Measurements from ENCODE around the gene SEMA5A. TPM values are rescaled to one million over a fixed set of nuclear protein-coding genes. Genes with fewer than 3 reads are reported as not detected.
A peak's percentile ranks its signal among the peaks of the same experiment; 100 is the strongest.

SEMA5A gene
- polyA plus RNA-seq, 1 donor from 2014 or later, result not detected

- Mint-ChIP-seq H3K27me3 (no peaks in the 10 kb centered on the region), H3K36me3 (no peaks in the 10 kb centered on the region), H3K4me3 (no peak overlapping the region), H3K4me1 (no peaks in the 10 kb centered on the region), H3K9me3 (peaks cover 3 to 8% (median 4%) of the 10 kb centered on the region in 3 donors), H3K27ac (no peak overlapping the region)
These were observed 89.3 kb downstream of the SEMA5A start for GRCh38 chr5:9456435-9457042.

GRCh38 chr5:9455826-9456434, 89.9 kb downstream of the SEMA5A start:
- Mint-ChIP-seq H3K9me3 (peaks cover 3 to 8% (median 4%) of the 10 kb centered on the region in 3 donors), H3K27me3 (no peaks in the 10 kb centered on the region), H3K27ac (no peak overlapping the region), H3K4me3 (no peak overlapping the region), H3K36me3 (no peaks in the 10 kb centered on the region), H3K4me1 (no peaks in the 10 kb centered on the region)

GRCh38 chr5:9454491-9454890, 91.4 kb downstream of the SEMA5A start:
- Mint-ChIP-seq H3K4me3 (no peak overlapping the region), H3K9me3 (peaks cover 4 to 8% (median 5%) of the 10 kb centered on the region in 3 donors), H3K4me1 (no peaks in the 10 kb centered on the region), H3K27me3 (no peaks in the 10 kb centered on the region), H3K36me3 (no peaks in the 10 kb centered on the region), H3K27ac (no peak overlapping the region)

- H3K9me3 Mint-ChIP-seq, result peaks cover 4 to 8% (median 5%) of the 10 kb centered on the region in 3 donors
- H3K27ac Mint-ChIP-seq, result no peak overlapping the region
- no peaks in the 10 kb centered on the region for H3K27me3 Mint-ChIP-seq
- no peak overlapping the region for H3K4me3 Mint-ChIP-seq
- no peaks in the 10 kb centered on the region for H3K36me3 Mint-ChIP-seq
- H3K4me1 Mint-ChIP-seq, result no peaks in the 10 kb centered on the region
These were observed 91.8 kb downstream of the SEMA5A start for GRCh38 chr5:9454012-9454481.

- peaks cover 4 to 8% (median 5%) of the 10 kb centered on the region in 3 donors for H3K9me3 Mint-ChIP-seq
- H3K27ac Mint-ChIP-seq, result no peak overlapping the region
- no peak overlapping the region for H3K4me3 Mint-ChIP-seq
- H3K4me1 Mint-ChIP-seq, result no peaks in the 10 kb centered on the region
- no peaks in the 10 kb centered on the region for H3K36me3 Mint-ChIP-seq
- H3K27me3 Mint-ChIP-seq, result no peaks in the 10 kb centered on the region
These were observed 92.3 kb downstream of the SEMA5A start for GRCh38 chr5:9453480-9454011.

- H3K4me1 Mint-ChIP-seq, result no peaks in the 10 kb centered on the region
These were observed 93.7 kb downstream of the SEMA5A start for GRCh38 chr5:9452181-9452580.

GRCh38 chr5:9451037-9451436, 94.8 kb downstream of the SEMA5A start:
- H3K27me3 Mint-ChIP-seq, result no peaks in the 10 kb centered on the region
- H3K36me3 Mint-ChIP-seq, result no peaks in the 10 kb centered on the region
- no peak overlapping the region for H3K27ac Mint-ChIP-seq
- H3K9me3 Mint-ChIP-seq, result peaks cover 3 to 8% (median 6%) of the 10 kb centered on the region in 3 donors
- no peaks in the 10 kb centered on the region for H3K4me1 Mint-ChIP-seq
- H3K4me3 Mint-ChIP-seq, result no peak overlapping the region

More at GRCh38 chr5:9452181-9452580, 93.7 kb downstream of the SEMA5A start:
- Mint-ChIP-seq H3K36me3 (no peaks in the 10 kb centered on the region), H3K9me3 (peaks cover 3 to 8% (median 5%) of the 10 kb centered on the region in 3 donors), H3K27me3 (no peaks in the 10 kb centered on the region), H3K27ac (no peak overlapping the region), H3K4me3 (no peak overlapping the region)

- Mint-ChIP-seq H3K36me3 (no peaks in the 10 kb centered on the region), H3K4me3 (no peak overlapping the region), H3K4me1 (no peaks in the 10 kb centered on the region), H3K27me3 (no peaks in the 10 kb centered on the region), H3K9me3 (peaks cover 3 to 7% (median 6%) of the 10 kb centered on the region in 3 donors), H3K27ac (no peak overlapping the region)
These were observed 98.2 kb downstream of the SEMA5A start for GRCh38 chr5:9447691-9448090.

GRCh38 chr5:9445826-9446388, 100.0 kb downstream of the SEMA5A start:
- Mint-ChIP-seq H3K9me3 (peaks cover 5 to 12% (median 10%) of the 10 kb centered on the region in 3 donors), H3K4me3 (no peak overlapping the region), H3K27me3 (no peaks in the 10 kb centered on the region), H3K36me3 (no peaks in the 10 kb centered on the region), H3K4me1 (no peaks in the 10 kb centered on the region), H3K27ac (no peak overlapping the region)

- no peaks in the 10 kb centered on the region for H3K4me1 Mint-ChIP-seq
- no peaks in the 10 kb centered on the region for H3K27me3 Mint-ChIP-seq
- peaks cover 5 to 12% (median 9%) of the 10 kb centered on the region in 3 donors for H3K9me3 Mint-ChIP-seq
These were observed 101.5 kb downstream of the SEMA5A start for GRCh38 chr5:9444346-9444745.

GRCh38 chr5:9441610-9442009, 104.3 kb downstream of the SEMA5A start:
- Mint-ChIP-seq H3K27ac (peak overlapping the region in 1 of 3 donors; percentile 14), H3K9me3 (peaks cover 3 to 12% (median 7%) of the 10 kb centered on the region in 3 donors), H3K4me1 (no peaks in the 10 kb centered on the region), H3K36me3 (no peaks in the 10 kb centered on the region), H3K27me3 (no peaks in the 10 kb centered on the region), H3K4me3 (no peak overlapping the region)

More at GRCh38 chr5:9444346-9444745, 101.5 kb downstream of the SEMA5A start:
- no peak overlapping the region for H3K4me3 Mint-ChIP-seq
- no peaks in the 10 kb centered on the region for H3K36me3 Mint-ChIP-seq
- no peak overlapping the region for H3K27ac Mint-ChIP-seq

- no peaks in the 10 kb centered on the region for H3K4me1 Mint-ChIP-seq
- no peak overlapping the region for H3K27ac Mint-ChIP-seq
These were observed 105.4 kb downstream of the SEMA5A start for GRCh38 chr5:9440517-9440916.

GRCh38 chr5:9439531-9440292, 106.2 kb downstream of the SEMA5A start:
- Mint-ChIP-seq H3K27me3 (no peaks in the 10 kb centered on the region), H3K27ac (no peak overlapping the region), H3K4me1 (no peaks in the 10 kb centered on the region), H3K36me3 (no peaks in the 10 kb centered on the region), H3K4me3 (no peak overlapping the region), H3K9me3 (peaks cover 2 to 12% (median 7%) of the 10 kb centered on the region in 3 donors)

More at GRCh38 chr5:9440517-9440916, 105.4 kb downstream of the SEMA5A start:
- Mint-ChIP-seq H3K27me3 (no peaks in the 10 kb centered on the region), H3K9me3 (peaks cover 3 to 12% (median 7%) of the 10 kb centered on the region in 3 donors), H3K4me3 (no peak overlapping the region), H3K36me3 (no peaks in the 10 kb centered on the region)

GRCh38 chr5:9438596-9439354, 107.1 kb downstream of the SEMA5A start:
- Mint-ChIP-seq H3K4me1 (no peaks in the 10 kb centered on the region), H3K9me3 (peaks cover 2 to 8% (median 5%) of the 10 kb centered on the region in 3 donors), H3K27me3 (no peaks in the 10 kb centered on the region), H3K4me3 (no peak overlapping the region), H3K36me3 (no peaks in the 10 kb centered on the region), H3K27ac (no peak overlapping the region)

Measured in IgD-negative memory B cell (primary cell).